COLO829 (cell line): ENCODE data around the gene METTL17.
"Not testable (repeated sequence)": the region's sequence is repeated elsewhere in the genome, so short reads cannot be mapped to it uniquely, and the experiment has no call there.

ENCODE experiments used
- DNase-seq: peaks from one replicate; pipeline ENCODE4 v3.0.0; 2012; ENCODE audit warnings: low spot score

The METTL17 gene

GRCh38 chr14:21025371-21026273 is 35.8 kb downstream of the METTL17 start:
- no peak for DNase-seq

DNA sequence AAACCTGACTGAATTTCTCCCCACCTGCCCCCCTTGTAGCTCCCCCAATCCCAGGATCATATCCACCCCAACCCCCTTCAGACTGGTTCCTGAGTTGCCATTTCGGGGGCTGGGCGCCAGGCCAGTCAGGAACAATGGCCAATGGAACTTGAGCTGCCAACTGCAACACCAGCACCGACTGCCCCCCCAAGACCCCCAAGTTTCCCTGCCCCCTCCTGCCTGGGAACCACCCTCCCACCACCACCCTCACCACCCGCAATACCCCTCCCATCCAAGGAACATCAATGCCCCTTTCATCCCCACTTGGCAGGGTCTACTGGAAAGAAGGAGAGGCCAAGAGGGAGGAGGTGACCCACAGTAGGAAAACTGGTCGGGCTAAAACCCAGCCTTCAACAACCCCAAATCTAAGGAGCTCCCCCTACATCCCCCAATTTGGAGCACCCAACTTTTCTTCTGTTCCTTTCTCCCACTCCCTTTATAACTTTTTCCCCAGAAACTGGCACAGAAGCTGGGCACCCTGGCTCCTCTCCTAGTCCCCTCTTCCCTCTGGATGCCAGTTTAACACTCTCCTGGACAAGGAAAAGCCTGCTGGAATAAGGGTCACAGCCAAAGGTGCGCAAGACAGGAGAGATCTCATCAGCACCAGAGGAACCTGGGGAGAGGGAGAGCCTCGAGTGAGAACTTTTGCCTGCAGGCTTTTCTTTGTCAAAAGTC is 36.7 kb downstream of the METTL17 start:
- DNase-seq, result no peak

- DNase-seq, result no peak
Observed at GRCh38 chr14:21026988-21027315, 37.2 kb downstream of the METTL17 start.

- DNase-seq, result no peak
Observed at GRCh38 chr14:21029917-21030316, 40.1 kb downstream of the METTL17 start, which contains the start of gene TPPP2. Gene TPPP2, plus strand, starts transcription at chr14:21030217. Its CDS starts 365 bp downstream, at chr14:21030582.

GRCh38 chr14:21030531-21030930 is 40.8 kb downstream of the METTL17 start:
- no peak for DNase-seq

DNA sequence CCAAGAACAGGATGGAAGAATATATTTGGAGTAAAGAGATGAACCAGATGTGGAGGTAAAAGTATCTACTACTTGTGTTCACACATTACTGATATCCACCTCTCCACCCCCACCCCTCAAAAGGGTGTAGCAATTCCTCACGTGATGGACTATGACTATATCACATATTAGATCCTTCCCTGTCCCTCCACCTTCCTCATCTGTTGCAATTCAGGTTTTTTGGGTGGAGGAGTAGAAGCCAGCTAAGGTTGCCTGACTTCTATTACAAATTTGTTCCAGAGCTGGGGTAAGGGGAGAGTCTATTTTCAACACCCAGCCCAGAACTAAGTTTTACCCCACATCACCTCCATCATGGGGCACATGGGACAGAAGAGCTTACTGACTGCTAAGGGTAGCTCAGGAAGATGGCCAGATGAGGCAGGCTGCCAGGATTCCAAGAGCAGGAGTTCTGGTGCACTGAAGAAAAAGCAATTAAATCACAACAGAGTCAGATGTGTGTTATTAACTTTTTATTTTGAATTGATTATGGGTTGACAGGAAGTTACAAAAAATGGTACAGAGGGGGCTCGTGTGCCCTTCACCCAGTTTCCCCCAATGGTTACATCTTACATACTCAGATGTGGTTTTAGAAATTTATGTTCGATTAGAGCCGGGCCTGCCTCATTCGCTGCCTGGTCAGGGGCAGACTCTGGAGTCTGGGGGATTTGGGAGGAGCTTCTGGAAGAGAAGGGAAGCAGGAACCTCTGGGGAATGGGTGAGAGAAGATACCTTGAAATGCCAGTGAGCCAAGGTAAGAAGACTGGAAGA is 42.7 kb downstream of the METTL17 start:
- no peak for DNase-seq

DNA sequence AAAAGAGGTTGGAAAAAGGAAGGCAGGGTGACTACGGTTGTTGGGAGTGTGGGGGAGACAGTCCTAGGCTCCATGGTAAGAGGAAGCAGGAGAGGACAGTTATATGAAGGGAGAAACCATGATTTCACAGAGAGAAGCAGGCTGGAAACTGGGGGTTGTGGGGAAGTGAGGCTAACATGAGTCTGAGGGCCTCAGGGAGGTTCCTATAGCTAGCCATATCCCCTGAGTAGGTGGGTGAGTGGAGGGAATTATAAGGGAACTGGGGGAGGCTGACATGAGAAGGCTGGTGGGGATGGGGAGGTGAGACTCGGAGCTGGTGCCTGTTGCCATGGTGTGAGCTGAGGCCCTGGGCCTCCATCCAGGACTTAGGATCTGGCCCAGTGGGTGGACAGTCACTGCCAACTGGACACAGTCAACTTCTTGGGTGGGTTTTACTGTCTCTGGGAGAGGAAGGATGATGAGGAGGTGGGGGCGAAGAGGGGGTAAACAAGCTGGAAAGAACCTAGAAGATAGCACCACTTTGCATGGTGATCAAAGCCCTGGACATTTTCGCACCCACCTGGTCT is 43.4 kb downstream of the METTL17 start:
- DNase-seq, result no peak

- DNase-seq, result no peak
Observed at GRCh38 chr14:21034707-21035106, 44.9 kb downstream of the METTL17 start, which contains the start of gene RNASE13. Gene RNASE13, minus strand, starts transcription at chr14:21034807. Its CDS starts 519 bp downstream, at chr14:21034288.

- DNase-seq, result no peak
Observed at GRCh38 chr14:21036751-21037150, 47.0 kb downstream of the METTL17 start.

DNA sequence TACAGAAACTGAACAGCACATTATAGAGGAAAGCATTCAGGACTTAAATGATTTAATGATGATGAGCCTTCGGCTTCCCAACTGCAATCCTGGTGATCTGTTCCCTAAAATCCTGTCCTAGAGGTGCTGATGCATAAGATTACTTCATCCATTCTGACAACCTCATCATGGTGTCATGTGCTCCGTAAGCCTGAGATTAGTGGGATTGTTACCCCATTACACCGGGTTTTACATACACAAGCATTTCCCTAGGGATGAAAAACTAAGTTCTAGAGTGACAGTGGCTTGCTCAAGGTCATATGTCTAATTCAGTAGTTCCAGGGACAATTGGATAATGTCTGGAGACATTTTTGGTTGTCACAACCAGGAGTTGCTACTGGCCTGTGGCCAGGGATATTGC is 47.4 kb downstream of the METTL17 start:
- no peak for DNase-seq

DNA sequence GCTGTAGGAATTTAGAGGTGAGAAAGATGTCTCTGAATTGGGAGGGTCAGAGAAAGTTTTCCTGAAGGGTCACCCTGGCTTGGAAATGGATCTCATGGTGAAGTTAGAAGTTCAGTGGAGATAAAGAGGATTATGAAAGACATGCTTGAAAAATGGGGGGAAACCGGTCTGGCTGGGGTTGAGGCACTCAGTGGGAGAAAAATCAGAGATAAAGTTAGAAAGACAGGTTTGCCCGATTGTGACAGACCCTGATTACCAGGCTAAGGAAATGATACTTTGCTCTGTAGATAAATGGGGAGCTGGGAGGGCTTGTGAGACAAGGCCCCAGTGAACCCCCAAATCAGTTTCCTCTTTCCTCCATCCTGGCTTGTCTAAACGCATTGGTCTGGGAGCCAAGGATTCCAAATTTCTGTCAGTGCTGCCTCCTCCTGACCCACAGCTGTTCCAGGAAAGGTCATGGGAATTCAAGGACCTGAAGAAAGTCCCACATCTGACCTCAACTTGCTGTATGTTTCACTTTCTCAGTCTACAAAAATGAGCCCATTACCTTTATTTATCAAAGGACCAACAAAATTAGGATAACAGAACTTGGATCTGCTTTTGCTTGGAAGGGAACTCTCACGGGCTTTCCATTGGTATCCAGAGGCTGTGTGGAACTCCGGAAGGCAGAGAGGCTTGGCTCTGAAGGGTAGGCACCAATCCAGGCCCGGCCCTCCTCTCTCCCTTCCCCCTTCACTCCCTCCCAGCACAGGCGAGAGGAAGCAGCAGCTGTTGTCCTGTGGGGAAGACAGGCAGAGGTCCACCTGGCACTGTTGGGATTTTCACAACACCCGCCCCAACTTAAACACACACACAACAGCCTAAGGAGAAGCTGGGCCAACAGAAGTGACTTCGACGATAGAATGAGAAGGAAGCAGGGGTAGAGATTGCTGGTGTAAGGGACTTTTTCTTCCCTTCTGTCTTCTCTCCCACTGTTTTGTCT is 49.0 kb downstream of the METTL17 start:
- peak; percentile 57 for DNase-seq

DNA sequence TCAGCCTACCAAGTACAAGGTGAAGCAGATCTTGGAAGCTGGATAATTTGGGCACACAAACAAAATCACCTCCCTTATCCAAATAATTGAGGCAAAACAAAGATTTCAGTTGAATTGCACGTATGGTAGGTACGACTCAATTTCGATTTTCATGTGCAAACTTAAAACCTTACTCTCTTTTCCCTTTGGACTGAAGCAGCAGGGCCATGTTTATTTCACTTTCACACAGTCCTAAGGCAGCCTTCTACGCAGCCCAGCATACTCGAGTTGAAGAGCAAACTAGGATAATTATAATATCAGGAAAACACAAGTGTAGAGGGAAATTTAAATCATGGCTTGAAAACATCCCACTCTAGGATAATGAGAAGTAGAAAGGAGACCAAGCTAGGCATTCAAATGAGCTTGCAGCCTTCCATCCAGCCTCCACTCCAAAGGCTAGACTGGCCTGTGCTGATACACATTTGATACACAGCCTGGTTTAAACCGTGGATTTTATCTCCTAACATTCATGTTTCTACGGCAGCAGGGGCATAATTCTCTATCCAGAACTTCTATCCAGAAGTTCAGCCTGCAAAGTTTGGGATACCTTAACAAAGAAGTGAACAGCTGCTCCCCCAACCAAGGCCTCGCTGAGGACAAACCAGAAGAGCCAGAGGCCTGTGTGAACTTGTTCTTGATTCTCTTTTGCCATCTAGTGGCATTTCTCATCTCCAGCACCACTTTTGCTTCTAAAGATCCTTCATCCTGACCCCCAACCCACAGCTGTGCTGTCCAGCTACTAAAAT is 50.0 kb downstream of the METTL17 start:
- DNase-seq, result peak; percentile 86

- DNase-seq, result no peak
Observed at GRCh38 chr14:21040370-21040925, 50.7 kb downstream of the METTL17 start.

- not testable (repeated sequence) for DNase-seq
Observed at GRCh38 chr14:21040941-21041340, 51.2 kb downstream of the METTL17 start.

DNA sequence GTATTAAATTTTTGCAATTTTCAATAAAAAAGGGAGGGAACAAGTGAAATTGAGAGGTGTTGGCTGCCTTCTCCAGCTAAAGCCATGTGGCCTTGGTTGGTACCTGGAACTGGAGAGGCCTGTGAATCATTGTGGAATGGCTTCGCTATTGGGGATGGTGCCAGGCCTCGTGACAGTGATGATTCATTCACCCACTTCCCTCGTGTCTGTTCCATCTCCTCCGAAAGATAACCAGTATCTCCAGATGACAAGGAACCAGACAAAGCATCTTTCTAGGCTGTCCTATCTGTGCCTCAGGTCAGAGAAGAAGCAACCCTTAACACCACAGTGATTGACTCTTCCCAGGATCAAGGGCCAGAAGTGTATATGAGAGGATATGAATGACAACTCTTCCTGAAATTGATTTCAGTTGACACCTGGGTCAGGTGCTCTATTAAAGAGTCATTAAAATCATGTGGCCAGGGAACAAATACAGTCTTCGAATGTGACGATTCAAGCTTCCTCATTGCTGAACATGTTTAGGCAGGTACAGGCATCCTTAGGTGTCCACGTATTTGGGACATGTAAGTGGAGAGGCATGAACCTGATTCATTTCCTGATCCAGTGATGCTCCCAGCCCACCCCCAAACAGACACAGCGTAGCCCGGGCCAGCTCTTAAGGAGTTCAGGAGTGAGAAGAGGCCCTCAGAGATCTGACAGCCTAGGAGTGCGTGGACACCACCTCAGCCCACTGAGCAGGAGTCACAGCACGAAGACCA is 52.1 kb downstream of the METTL17 start, which contains the start of gene RNASE7:
Gene RNASE7 (plus strand): TSS at position 687 of the 758 bp plus-strand sequence. CDS start 631 bp downstream, outside the sequence.
- peak; percentile 81 for DNase-seq

DNA sequence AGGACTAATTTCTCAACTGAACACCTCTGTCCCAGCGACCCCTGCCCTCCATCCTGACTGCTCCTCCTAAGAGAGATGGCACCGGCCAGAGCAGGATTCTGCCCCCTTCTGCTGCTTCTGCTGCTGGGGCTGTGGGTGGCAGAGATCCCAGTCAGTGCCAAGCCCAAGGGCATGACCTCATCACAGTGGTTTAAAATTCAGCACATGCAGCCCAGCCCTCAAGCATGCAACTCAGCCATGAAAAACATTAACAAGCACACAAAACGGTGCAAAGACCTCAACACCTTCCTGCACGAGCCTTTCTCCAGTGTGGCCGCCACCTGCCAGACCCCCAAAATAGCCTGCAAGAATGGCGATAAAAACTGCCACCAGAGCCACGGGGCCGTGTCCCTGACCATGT is 53.1 kb downstream of the METTL17 start:
- no peak for DNase-seq

DNA sequence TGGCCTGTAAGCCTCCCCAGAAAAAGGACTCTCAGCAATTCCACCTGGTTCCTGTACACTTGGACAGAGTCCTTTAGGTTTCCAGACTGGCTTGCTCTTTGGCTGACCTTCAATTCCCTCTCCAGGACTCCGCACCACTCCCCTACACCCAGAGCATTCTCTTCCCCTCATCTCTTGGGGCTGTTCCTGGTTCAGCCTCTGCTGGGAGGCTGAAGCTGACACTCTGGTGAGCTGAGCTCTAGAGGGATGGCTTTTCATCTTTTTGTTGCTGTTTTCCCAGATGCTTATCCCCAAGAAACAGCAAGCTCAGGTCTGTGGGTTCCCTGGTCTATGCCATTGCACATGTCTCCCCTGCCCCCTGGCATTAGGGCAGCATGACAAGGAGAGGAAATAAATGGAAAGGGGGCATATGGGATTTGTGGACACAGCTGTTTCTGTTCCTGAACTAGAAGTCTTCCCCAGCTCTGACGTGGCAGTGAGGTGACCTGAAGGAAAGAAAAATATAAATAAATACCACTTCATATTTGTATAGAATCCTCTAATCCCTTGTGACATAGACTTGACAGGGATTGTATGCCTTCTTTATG is 53.7 kb downstream of the METTL17 start:
- no peak for DNase-seq

GRCh38 chr14:21043974-21044618 is 54.3 kb downstream of the METTL17 start:
- DNase-seq, result no peak
